ENCODE data around the gene FIGN.

Gene FIGN

GRCh38 chr2:163670929-163671328 lies 64.9 kb downstream of the FIGN start:
- no peaks in the 10 kb centered on the region for H3K27me3 ChIP-seq (ENCODE audit: insufficient read depth, low read depth)
- no peak overlapping the region for H3K9ac ChIP-seq
- H3K27ac ChIP-seq: no peak overlapping the region
- H3K36me3 ChIP-seq (ENCODE audit: insufficient read depth): no peaks in the 10 kb centered on the region
- TF ChIP-seq, protein P1, sequence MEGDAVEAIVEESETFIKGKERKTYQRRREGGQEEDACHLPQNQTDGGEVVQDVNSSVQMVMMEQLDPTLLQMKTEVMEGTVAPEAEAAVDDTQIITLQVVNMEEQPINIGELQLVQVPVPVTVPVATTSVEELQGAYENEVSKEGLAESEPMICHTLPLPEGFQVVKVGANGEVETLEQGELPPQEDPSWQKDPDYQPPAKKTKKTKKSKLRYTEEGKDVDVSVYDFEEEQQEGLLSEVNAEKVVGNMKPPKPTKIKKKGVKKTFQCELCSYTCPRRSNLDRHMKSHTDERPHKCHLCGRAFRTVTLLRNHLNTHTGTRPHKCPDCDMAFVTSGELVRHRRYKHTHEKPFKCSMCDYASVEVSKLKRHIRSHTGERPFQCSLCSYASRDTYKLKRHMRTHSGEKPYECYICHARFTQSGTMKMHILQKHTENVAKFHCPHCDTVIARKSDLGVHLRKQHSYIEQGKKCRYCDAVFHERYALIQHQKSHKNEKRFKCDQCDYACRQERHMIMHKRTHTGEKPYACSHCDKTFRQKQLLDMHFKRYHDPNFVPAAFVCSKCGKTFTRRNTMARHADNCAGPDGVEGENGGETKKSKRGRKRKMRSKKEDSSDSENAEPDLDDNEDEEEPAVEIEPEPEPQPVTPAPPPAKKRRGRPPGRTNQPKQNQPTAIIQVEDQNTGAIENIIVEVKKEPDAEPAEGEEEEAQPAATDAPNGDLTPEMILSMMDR (conservative IDR thresholded peaks at IDR 0.05; ENCODE audit: low read depth, low read length): no peak
- no peak overlapping the region for H2AFZ ChIP-seq (ENCODE audit: low read depth)
- no peaks in the 10 kb centered on the region for H3K4me1 ChIP-seq (ENCODE audit: low read depth, poor library complexity, severe bottlenecking)
- H3K4me2 ChIP-seq: no peak overlapping the region
- H3K4me3 ChIP-seq (IDR thresholded peaks at IDR 0.05; ENCODE audit: insufficient read depth, low read depth, low read length): no peak overlapping the region
- no peaks in the 10 kb centered on the region for H4K20me1 ChIP-seq (ENCODE audit: insufficient read depth)
- H3K79me2 ChIP-seq (ENCODE audit: insufficient read depth, low read depth): no peaks in the 10 kb centered on the region

DNA sequence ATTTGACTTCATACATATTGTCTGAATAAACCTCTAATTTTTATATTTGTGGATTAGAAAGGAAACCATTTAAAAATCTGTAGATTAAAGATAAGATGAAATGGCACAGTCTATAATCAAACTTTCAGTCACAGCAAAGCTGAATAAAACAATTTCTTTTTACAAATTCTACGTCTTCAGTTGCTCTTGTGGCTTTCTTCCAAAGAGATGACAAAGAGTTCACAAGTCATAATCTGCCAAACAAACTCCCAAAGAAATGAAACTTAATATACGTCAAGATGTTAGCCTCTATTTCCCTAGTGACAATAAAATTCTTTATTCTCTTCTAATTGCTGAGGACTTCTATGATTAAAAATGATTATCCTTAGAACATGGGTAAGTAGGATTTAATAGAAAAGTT lies 66.3 kb downstream of the FIGN start:
- Histone ChIP-seq H3K79me2 (ENCODE audit: insufficient read depth, low read depth) (no peaks in the 10 kb centered on the region), H3K27ac (no peak overlapping the region), H3K9ac (no peak overlapping the region), H3K4me1 (ENCODE audit: low read depth, poor library complexity, severe bottlenecking) (no peaks in the 10 kb centered on the region), H3K27me3 (ENCODE audit: insufficient read depth, low read depth) (no peaks in the 10 kb centered on the region), H4K20me1 (ENCODE audit: insufficient read depth) (no peaks in the 10 kb centered on the region), H3K4me2 (no peak overlapping the region), H3K4me3 (IDR thresholded peaks at IDR 0.05; ENCODE audit: insufficient read depth, low read depth, low read length) (no peak overlapping the region), H2AFZ (ENCODE audit: low read depth) (no peak overlapping the region), H3K36me3 (ENCODE audit: insufficient read depth) (no peaks in the 10 kb centered on the region)
- TF ChIP-seq, protein P1 (conservative IDR thresholded peaks at IDR 0.05; ENCODE audit: low read depth, low read length): no peak

DNA sequence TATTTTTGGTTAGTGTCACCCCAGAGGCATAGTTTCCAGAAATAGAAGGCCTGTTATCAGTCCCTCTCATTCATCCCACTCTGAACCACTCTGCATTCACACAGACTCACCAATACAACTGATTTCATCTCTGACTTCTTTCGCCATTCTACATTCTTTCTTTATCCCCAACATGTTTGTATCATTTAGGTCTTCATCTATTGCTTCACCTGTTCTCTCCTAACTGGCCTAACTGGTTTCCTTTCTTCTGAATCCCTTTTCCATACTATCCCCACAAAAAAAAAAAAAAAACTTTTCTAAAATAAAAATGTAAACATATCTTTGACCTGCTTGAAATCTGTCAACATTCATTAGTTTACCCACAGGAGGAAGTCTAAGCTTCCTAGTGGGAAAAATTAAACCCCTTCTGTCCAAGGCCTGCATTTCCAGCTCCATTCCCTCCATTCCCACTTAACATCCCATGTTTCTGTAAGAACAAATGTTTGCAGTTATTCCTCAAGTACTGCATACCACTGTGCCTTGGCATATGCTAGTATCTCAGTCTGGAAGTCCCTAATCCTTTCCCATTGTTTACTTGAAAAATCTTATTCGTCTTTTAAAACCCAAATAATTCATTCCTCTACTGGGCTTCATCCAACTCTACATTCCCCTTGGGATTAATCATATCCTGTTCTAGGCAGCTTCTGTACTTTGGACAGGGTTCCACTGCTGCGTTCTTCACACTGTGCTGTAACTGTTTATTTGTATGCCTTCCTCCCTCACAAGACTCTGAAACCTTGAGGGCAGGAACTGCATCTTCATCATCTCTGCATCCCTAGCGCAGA lies 68.5 kb downstream of the FIGN start:
- H3K27me3 ChIP-seq (ENCODE audit: insufficient read depth, low read depth): no peaks in the 10 kb centered on the region
- H3K4me1 ChIP-seq (ENCODE audit: low read depth, poor library complexity, severe bottlenecking): no peaks in the 10 kb centered on the region
- no peaks in the 10 kb centered on the region for H4K20me1 ChIP-seq (ENCODE audit: insufficient read depth)
- H3K27ac ChIP-seq: no peak overlapping the region
- H3K4me3 ChIP-seq (IDR thresholded peaks at IDR 0.05; ENCODE audit: insufficient read depth, low read depth, low read length): no peak overlapping the region
- H3K4me2 ChIP-seq: no peak overlapping the region
- H3K79me2 ChIP-seq (ENCODE audit: insufficient read depth, low read depth): no peaks in the 10 kb centered on the region
- TF ChIP-seq, protein P1 (conservative IDR thresholded peaks at IDR 0.05; ENCODE audit: low read depth, low read length): no peak
- no peak overlapping the region for H3K9ac ChIP-seq
- no peak overlapping the region for H2AFZ ChIP-seq (ENCODE audit: low read depth)
- H3K36me3 ChIP-seq (ENCODE audit: insufficient read depth): no peaks in the 10 kb centered on the region

DNA sequence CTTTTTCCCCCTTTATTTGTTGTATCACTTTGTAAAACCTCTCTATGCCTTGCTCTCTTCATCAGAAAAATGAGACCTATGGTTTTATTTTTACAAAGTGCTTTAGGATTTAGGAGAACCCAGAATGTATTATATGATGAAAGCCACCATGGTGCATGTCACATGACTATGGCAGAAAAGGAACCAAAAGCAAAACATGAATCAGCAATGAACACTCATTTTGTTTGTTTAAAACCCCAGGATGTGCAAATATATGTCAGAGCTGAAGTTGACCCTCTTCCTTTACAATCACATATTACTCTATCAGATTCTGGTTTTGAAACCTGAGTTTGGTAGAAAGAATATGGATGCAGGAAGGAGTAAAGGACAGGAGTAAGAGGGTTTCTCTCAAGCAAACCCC lies 70.0 kb downstream of the FIGN start:
- Histone ChIP-seq H3K9ac (no peak overlapping the region), H3K4me2 (no peak overlapping the region), H3K36me3 (ENCODE audit: insufficient read depth) (no peaks in the 10 kb centered on the region), H3K27me3 (ENCODE audit: insufficient read depth, low read depth) (no peaks in the 10 kb centered on the region), H3K79me2 (ENCODE audit: insufficient read depth, low read depth) (no peaks in the 10 kb centered on the region), H2AFZ (ENCODE audit: low read depth) (no peak overlapping the region), H3K4me1 (ENCODE audit: low read depth, poor library complexity, severe bottlenecking) (no peaks in the 10 kb centered on the region), H3K27ac (no peak overlapping the region), H3K4me3 (IDR thresholded peaks at IDR 0.05; ENCODE audit: insufficient read depth, low read depth, low read length) (no peak overlapping the region), H4K20me1 (ENCODE audit: insufficient read depth) (no peaks in the 10 kb centered on the region)
- TF ChIP-seq, protein P1 (conservative IDR thresholded peaks at IDR 0.05; ENCODE audit: low read depth, low read length): no peak
